ENCODE measurements around the gene MTARC2.

MTARC2 gene

GRCh38 chr1:220791285-220791684 lies 43.2 kb downstream of the MTARC2 start:
- no CpG with 5 or more reads among the region's 6 CpGs for WGBS (ENCODE audit: extremely low coverage, insufficient coverage, insufficient read length)
- Histone ChIP-seq H3K14ac (ENCODE audit: low read length) (no peak overlapping the region), H2BK5ac (ENCODE audit: low read depth, low read length, poor library complexity) (no peak overlapping the region), H4K8ac (ENCODE audit: low read depth, low read length) (no peak overlapping the region), H3K4me1 (ENCODE audit: control insufficient read depth in 1 of 2, insufficient read depth in 2 of 2, low read length in 2 of 2) (peaks cover 6 to 16% of the 10 kb centered on the region in 2 experiments), H3K27ac (ENCODE audit: low read depth, low read length) (no peak overlapping the region), H4K12ac (ENCODE audit: low read depth, low read length) (no peak overlapping the region), H3K23ac (ENCODE audit: low read length) (no peak overlapping the region), H2BK12ac (ENCODE audit: low read length) (no peak overlapping the region), H3K4me2 (ENCODE audit: low read length) (no peak overlapping the region), H3K27me3 (ENCODE audit: insufficient read depth, low read length) (no peaks in the 10 kb centered on the region), H3K9ac (ENCODE audit: low read length) (no peak overlapping the region), H3K79me2 (ENCODE audit: control insufficient read depth, insufficient read depth, low read length, poor library complexity) (no peaks in the 10 kb centered on the region), H2AFZ (ENCODE audit: insufficient read depth, low read length, poor library complexity) (no peak overlapping the region), H3K79me1 (ENCODE audit: low read length) (peaks cover 19% of the 10 kb centered on the region), H2AK5ac (ENCODE audit: low read length) (no peak overlapping the region), H3K18ac (ENCODE audit: low read length) (no peak overlapping the region), H3K36me3 (ENCODE audit: control insufficient read depth in 1 of 2, insufficient read depth in 2 of 2, low read length in 2 of 2) (peaks cover 2 to 7% of the 10 kb centered on the region in 2 experiments), H3K9me3 (ENCODE audit: insufficient read depth, low read depth, low read length) (no peaks in the 10 kb centered on the region), H2BK120ac (ENCODE audit: insufficient read depth, low read length, poor library complexity) (no peak overlapping the region), H4K91ac (ENCODE audit: low read depth, low read length) (no peak overlapping the region), H3K4ac (ENCODE audit: low read depth, low read length) (no peak overlapping the region), H3K4me3 (ENCODE audit: low read depth, low read length) (no peak overlapping the region)
- no peak for DNase-seq

GRCh38 chr1:220791956-220792355 lies 43.8 kb downstream of the MTARC2 start:
- DNase-seq, result peak in 1 of 2 donors; percentile 15

GRCh38 chr1:220796530-220796929 lies 48.4 kb downstream of the MTARC2 start:
- Histone ChIP-seq H3K79me2 (ENCODE audit: control insufficient read depth, insufficient read depth, low read length, poor library complexity) (no peaks in the 10 kb centered on the region), H2AK5ac (ENCODE audit: low read length) (no peak overlapping the region), H3K27me3 (ENCODE audit: insufficient read depth, low read length) (no peaks in the 10 kb centered on the region), H2BK120ac (ENCODE audit: insufficient read depth, low read length, poor library complexity) (no peak overlapping the region), H3K9ac (ENCODE audit: low read length) (peak overlapping the region; percentile 75), H3K4me2 (ENCODE audit: low read length) (no peak overlapping the region), H2AFZ (ENCODE audit: insufficient read depth, low read length, poor library complexity) (no peak overlapping the region), H2BK5ac (ENCODE audit: low read depth, low read length, poor library complexity) (no peak overlapping the region), H3K9me3 (ENCODE audit: insufficient read depth, low read depth, low read length) (no peaks in the 10 kb centered on the region), H3K14ac (ENCODE audit: low read length) (no peak overlapping the region), H2BK12ac (ENCODE audit: low read length) (no peak overlapping the region), H3K4ac (ENCODE audit: low read depth, low read length) (no peak overlapping the region), H3K4me1 (ENCODE audit: control insufficient read depth in 1 of 2, insufficient read depth in 2 of 2, low read length in 2 of 2) (no peaks in the 10 kb centered on the region), H4K91ac (ENCODE audit: low read depth, low read length) (no peak overlapping the region), H3K27ac (ENCODE audit: low read depth, low read length) (no peak overlapping the region), H3K79me1 (ENCODE audit: low read length) (no peaks in the 10 kb centered on the region), H3K36me3 (ENCODE audit: control insufficient read depth in 1 of 2, insufficient read depth in 2 of 2, low read length in 2 of 2) (peaks cover 14 to 34% of the 10 kb centered on the region in 2 experiments), H3K4me3 (ENCODE audit: low read depth, low read length) (no peak overlapping the region), H3K23ac (ENCODE audit: low read length) (no peak overlapping the region), H4K8ac (ENCODE audit: low read depth, low read length) (no peak overlapping the region), H3K18ac (ENCODE audit: low read length) (no peak overlapping the region), H4K12ac (ENCODE audit: low read depth, low read length) (no peak overlapping the region)
- no peak for DNase-seq
- no CpG with 5 or more reads among the region's 10 CpGs for WGBS (ENCODE audit: extremely low coverage, insufficient coverage, insufficient read length)

More at GRCh38 chr1:220791956-220792355, 43.8 kb downstream of the MTARC2 start:
- Histone ChIP-seq H3K79me2 (ENCODE audit: control insufficient read depth, insufficient read depth, low read length, poor library complexity) (no peaks in the 10 kb centered on the region), H2BK120ac (ENCODE audit: insufficient read depth, low read length, poor library complexity) (no peak overlapping the region), H3K27me3 (ENCODE audit: insufficient read depth, low read length) (no peaks in the 10 kb centered on the region), H4K12ac (ENCODE audit: low read depth, low read length) (no peak overlapping the region), H3K36me3 (ENCODE audit: control insufficient read depth in 1 of 2, insufficient read depth in 2 of 2, low read length in 2 of 2) (peaks cover 6 to 11% of the 10 kb centered on the region in 2 experiments), H3K18ac (ENCODE audit: low read length) (no peak overlapping the region), H3K14ac (ENCODE audit: low read length) (no peak overlapping the region), H3K9me3 (ENCODE audit: insufficient read depth, low read depth, low read length) (no peaks in the 10 kb centered on the region), H4K91ac (ENCODE audit: low read depth, low read length) (no peak overlapping the region), H3K4me1 (ENCODE audit: control insufficient read depth in 1 of 2, insufficient read depth in 2 of 2, low read length in 2 of 2) (peaks cover 5 to 15% of the 10 kb centered on the region in 2 experiments), H3K79me1 (ENCODE audit: low read length) (peaks cover 14% of the 10 kb centered on the region), H3K23ac (ENCODE audit: low read length) (no peak overlapping the region), H3K4ac (ENCODE audit: low read depth, low read length) (no peak overlapping the region), H2AK5ac (ENCODE audit: low read length) (no peak overlapping the region), H2BK12ac (ENCODE audit: low read length) (no peak overlapping the region), H3K4me3 (ENCODE audit: low read depth, low read length) (no peak overlapping the region), H3K4me2 (ENCODE audit: low read length) (no peak overlapping the region), H3K27ac (ENCODE audit: low read depth, low read length) (no peak overlapping the region), H2BK5ac (ENCODE audit: low read depth, low read length, poor library complexity) (no peak overlapping the region), H2AFZ (ENCODE audit: insufficient read depth, low read length, poor library complexity) (no peak overlapping the region), H3K9ac (ENCODE audit: low read length) (no peak overlapping the region), H4K8ac (ENCODE audit: low read depth, low read length) (no peak overlapping the region)
- WGBS (ENCODE audit: extremely low coverage, insufficient coverage, insufficient read length), result no CpG with 5 or more reads among the region's 5 CpGs

GRCh38 chr1:220797044-220797443 lies 48.9 kb downstream of the MTARC2 start:
- Histone ChIP-seq H3K18ac (ENCODE audit: low read length) (no peak overlapping the region), H3K4me2 (ENCODE audit: low read length) (no peak overlapping the region), H3K9me3 (ENCODE audit: insufficient read depth, low read depth, low read length) (no peaks in the 10 kb centered on the region), H3K23ac (ENCODE audit: low read length) (no peak overlapping the region), H3K14ac (ENCODE audit: low read length) (no peak overlapping the region), H2BK5ac (ENCODE audit: low read depth, low read length, poor library complexity) (no peak overlapping the region), H2AFZ (ENCODE audit: insufficient read depth, low read length, poor library complexity) (no peak overlapping the region), H3K4me3 (ENCODE audit: low read depth, low read length) (no peak overlapping the region), H3K27me3 (ENCODE audit: insufficient read depth, low read length) (no peaks in the 10 kb centered on the region), H2AK5ac (ENCODE audit: low read length) (no peak overlapping the region), H4K91ac (ENCODE audit: low read depth, low read length) (no peak overlapping the region), H4K8ac (ENCODE audit: low read depth, low read length) (no peak overlapping the region), H3K36me3 (ENCODE audit: control insufficient read depth in 1 of 2, insufficient read depth in 2 of 2, low read length in 2 of 2) (peaks cover 19 to 39% of the 10 kb centered on the region in 2 experiments), H2BK120ac (ENCODE audit: insufficient read depth, low read length, poor library complexity) (no peak overlapping the region), H3K4ac (ENCODE audit: low read depth, low read length) (no peak overlapping the region), H2BK12ac (ENCODE audit: low read length) (no peak overlapping the region), H3K79me1 (ENCODE audit: low read length) (no peaks in the 10 kb centered on the region), H3K27ac (ENCODE audit: low read depth, low read length) (no peak overlapping the region), H3K9ac (ENCODE audit: low read length) (no peak overlapping the region), H4K12ac (ENCODE audit: low read depth, low read length) (no peak overlapping the region), H3K79me2 (ENCODE audit: control insufficient read depth, insufficient read depth, low read length, poor library complexity) (no peaks in the 10 kb centered on the region), H3K4me1 (ENCODE audit: control insufficient read depth in 1 of 2, insufficient read depth in 2 of 2, low read length in 2 of 2) (no peaks in the 10 kb centered on the region)
- no peak for DNase-seq

All from trophoblast cell (in vitro differentiated cells and primary cell).